Gastrocnemius medialis (tissue), 4 donors: ENCODE measurements around the gene ARF1.

ENCODE experiments used
- POLR2A ChIP-seq, 2 donors: fragments of 450-650 bp; IDR thresholded peaks; one replicate each; pipeline ENCODE4 v1.6.1; 2017; ENCODE audit warnings: antibody characterized with exemption in 2 of 2, mild to moderate bottlenecking in 2 of 2, moderate library complexity in 2 of 2
- TF ChIP-seq, protein P1 (sequence below), 5 experiments: fragments of 450-650 bp in 3 of 5; fragments of 200-600 bp in 2 of 5; sonication (generic) in 2 of 5; IDR thresholded peaks in 4 of 5; conservative IDR thresholded peaks in 1 of 5; 1 replicate in 4 of 5; 2 replicates in 1 of 5; pipeline ENCODE4 v1.5.1; 2016 to 2019; ENCODE audit warnings: antibody characterized with exemption in 5 of 5, mild to moderate bottlenecking in 3 of 5, moderate library complexity in 3 of 5

DNA sequence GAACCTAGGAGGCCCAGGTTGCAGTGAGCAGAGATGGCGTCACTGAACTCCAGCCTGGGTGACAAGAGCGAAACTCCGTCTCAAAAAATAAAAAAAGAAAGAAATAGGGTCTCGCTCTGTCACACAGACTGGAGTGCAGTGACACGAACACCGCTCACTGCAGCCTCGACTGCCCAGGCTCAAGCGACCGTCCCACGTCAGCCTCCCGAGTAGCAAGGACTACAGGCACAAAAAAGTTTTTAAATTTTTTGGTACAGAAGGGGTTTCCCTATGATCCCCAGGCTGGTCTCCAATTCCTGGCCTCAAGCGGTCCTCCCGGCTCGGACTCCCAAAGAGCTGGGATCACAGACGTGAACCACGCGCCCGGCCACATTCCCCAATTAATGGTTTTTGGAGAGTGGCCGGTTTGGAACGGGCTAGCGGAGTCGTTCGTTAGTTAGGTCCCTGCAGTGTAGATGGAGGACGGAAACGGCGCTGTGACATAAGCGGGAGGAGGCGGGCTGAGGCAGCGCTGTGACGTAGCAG, 57.0 kb downstream of the ARF1 start:
- TF ChIP-seq POLR2A (IDR thresholded peaks at IDR 0.05) = no peak
- TF ChIP-seq, protein P1, sequence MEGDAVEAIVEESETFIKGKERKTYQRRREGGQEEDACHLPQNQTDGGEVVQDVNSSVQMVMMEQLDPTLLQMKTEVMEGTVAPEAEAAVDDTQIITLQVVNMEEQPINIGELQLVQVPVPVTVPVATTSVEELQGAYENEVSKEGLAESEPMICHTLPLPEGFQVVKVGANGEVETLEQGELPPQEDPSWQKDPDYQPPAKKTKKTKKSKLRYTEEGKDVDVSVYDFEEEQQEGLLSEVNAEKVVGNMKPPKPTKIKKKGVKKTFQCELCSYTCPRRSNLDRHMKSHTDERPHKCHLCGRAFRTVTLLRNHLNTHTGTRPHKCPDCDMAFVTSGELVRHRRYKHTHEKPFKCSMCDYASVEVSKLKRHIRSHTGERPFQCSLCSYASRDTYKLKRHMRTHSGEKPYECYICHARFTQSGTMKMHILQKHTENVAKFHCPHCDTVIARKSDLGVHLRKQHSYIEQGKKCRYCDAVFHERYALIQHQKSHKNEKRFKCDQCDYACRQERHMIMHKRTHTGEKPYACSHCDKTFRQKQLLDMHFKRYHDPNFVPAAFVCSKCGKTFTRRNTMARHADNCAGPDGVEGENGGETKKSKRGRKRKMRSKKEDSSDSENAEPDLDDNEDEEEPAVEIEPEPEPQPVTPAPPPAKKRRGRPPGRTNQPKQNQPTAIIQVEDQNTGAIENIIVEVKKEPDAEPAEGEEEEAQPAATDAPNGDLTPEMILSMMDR (IDR thresholded peaks at IDR 0.05 in 4 of 5, conservative IDR thresholded peaks at IDR 0.05 in 1 of 5) = no peak
